ENCODE measurements around the gene PLD1.

The PLD1 gene

DNA sequence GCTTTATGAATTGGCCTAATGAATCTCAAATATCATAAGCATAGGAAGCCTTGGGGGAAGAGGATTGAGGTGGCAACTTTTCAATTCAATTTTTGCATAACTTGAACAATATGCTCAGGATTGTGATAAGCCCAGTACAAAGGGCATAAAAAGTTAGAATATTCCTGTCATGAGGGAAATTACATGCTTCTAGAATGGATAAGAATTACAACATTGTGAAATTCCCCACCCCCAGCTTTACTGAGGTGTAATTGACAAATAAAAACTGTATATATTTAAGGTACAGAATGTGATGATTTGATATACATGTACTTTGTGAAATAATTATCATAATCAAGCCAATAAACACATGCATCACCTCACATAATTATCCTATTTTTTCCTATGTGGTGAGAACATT lies 217.5 kb downstream of the PLD1 start:
- Histone ChIP-seq H4K20me1 (ENCODE audit: insufficient read depth, low read length, poor library complexity, severe bottlenecking) (no peaks in the 10 kb centered on the region), H3K9me3 (ENCODE audit: insufficient read depth, low read depth, low read length) (no peaks in the 10 kb centered on the region), H3K4me1 (ENCODE audit: insufficient read depth, low read length, poor library complexity, severe bottlenecking) (no peaks in the 10 kb centered on the region), H3K4me3 (ENCODE audit: low read length, poor library complexity, severe bottlenecking) (no peak overlapping the region), H3K79me2 (ENCODE audit: insufficient read depth, low read length) (no peaks in the 10 kb centered on the region), H3K4me2 (ENCODE audit: low read depth, low read length, poor library complexity, severe bottlenecking) (no peak overlapping the region), H3F3A (ENCODE audit: low read depth) (no peaks in the 10 kb centered on the region), H3K9me2 (replicated peaks; ENCODE audit: low read depth, low read length) (no peaks in the 10 kb centered on the region), H3K36me3 (ENCODE audit: insufficient read depth, low read length) (no peaks in the 10 kb centered on the region), H2AFZ (ENCODE audit: low read length) (no peak overlapping the region), H3K9ac (ENCODE audit: low read depth, low read length, poor library complexity, severe bottlenecking) (no peak overlapping the region), H3K27me3 (ENCODE audit: insufficient read depth, low read length, poor library complexity, severe bottlenecking) (no peaks in the 10 kb centered on the region)
- TF ChIP-seq, protein P1, sequence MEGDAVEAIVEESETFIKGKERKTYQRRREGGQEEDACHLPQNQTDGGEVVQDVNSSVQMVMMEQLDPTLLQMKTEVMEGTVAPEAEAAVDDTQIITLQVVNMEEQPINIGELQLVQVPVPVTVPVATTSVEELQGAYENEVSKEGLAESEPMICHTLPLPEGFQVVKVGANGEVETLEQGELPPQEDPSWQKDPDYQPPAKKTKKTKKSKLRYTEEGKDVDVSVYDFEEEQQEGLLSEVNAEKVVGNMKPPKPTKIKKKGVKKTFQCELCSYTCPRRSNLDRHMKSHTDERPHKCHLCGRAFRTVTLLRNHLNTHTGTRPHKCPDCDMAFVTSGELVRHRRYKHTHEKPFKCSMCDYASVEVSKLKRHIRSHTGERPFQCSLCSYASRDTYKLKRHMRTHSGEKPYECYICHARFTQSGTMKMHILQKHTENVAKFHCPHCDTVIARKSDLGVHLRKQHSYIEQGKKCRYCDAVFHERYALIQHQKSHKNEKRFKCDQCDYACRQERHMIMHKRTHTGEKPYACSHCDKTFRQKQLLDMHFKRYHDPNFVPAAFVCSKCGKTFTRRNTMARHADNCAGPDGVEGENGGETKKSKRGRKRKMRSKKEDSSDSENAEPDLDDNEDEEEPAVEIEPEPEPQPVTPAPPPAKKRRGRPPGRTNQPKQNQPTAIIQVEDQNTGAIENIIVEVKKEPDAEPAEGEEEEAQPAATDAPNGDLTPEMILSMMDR (conservative IDR thresholded peaks at IDR 0.05; ENCODE audit: low read length), result no peak
- TF ChIP-seq EZH2phosphoT487 (IDR thresholded peaks at IDR 0.05; ENCODE audit: borderline replicate concordance), result no peak

DNA sequence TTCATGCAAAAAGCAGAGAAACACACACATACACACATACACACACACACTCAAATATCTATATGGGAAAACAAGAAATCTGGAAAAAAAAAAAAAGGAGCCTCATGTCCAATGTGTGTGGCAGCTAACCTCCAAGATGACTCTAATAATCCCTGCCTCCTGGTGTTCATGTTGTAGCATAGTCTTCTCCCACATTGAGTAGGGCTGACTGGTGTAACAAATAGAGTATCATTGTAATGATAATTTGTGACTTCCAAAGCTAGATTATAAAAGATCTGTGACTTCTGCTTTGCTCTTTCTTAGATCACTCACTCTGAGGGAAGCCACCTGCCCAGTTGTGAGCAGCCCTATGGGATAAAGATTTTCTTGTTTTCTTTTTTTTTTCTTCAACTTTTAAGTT lies 219.2 kb downstream of the PLD1 start:
- Histone ChIP-seq H3K36me3 (ENCODE audit: insufficient read depth, low read length) (no peaks in the 10 kb centered on the region), H3K4me2 (ENCODE audit: low read depth, low read length, poor library complexity, severe bottlenecking) (no peak overlapping the region), H3K4me1 (ENCODE audit: insufficient read depth, low read length, poor library complexity, severe bottlenecking) (no peaks in the 10 kb centered on the region), H3K27me3 (ENCODE audit: insufficient read depth, low read length, poor library complexity, severe bottlenecking) (peaks cover 7% of the 10 kb centered on the region), H3K79me2 (ENCODE audit: insufficient read depth, low read length) (no peaks in the 10 kb centered on the region), H3K9me3 (ENCODE audit: insufficient read depth, low read depth, low read length) (no peaks in the 10 kb centered on the region), H4K20me1 (ENCODE audit: insufficient read depth, low read length, poor library complexity, severe bottlenecking) (no peaks in the 10 kb centered on the region), H3K9me2 (replicated peaks; ENCODE audit: low read depth, low read length) (no peaks in the 10 kb centered on the region), H3F3A (ENCODE audit: low read depth) (no peaks in the 10 kb centered on the region), H3K4me3 (ENCODE audit: low read length, poor library complexity, severe bottlenecking) (no peak overlapping the region), H3K9ac (ENCODE audit: low read depth, low read length, poor library complexity, severe bottlenecking) (no peak overlapping the region), H2AFZ (ENCODE audit: low read length) (no peak overlapping the region)
- TF ChIP-seq EZH2phosphoT487 (IDR thresholded peaks at IDR 0.05; ENCODE audit: borderline replicate concordance), result no peak
- TF ChIP-seq, protein P1 (conservative IDR thresholded peaks at IDR 0.05; ENCODE audit: low read length), result no peak

DNA sequence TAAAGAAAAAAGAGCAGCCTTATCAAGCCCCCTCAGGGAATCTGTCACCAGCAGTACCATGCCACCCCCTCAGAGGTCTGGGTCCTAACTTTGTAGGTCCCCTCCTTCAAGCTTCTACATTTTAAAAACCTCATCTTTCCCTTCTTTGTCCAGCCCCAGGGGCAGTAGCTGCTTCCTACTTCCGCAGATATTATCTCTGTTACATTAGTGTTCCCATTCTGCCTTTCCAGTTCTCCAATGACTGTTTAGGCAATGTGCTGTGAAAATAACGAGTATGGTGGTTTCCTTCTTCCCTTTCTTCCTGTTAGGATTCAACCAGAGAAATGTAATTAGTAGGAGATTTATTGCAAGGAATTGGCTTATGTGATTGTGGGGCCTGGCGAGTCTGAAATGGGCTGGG lies 224.0 kb downstream of the PLD1 start:
- no peak for TF ChIP-seq EZH2phosphoT487 (IDR thresholded peaks at IDR 0.05; ENCODE audit: borderline replicate concordance)
- TF ChIP-seq, protein P1 (conservative IDR thresholded peaks at IDR 0.05; ENCODE audit: low read length), result no peak
- no peak overlapping the region for H3K9ac ChIP-seq (ENCODE audit: low read depth, low read length, poor library complexity, severe bottlenecking)
- no peaks in the 10 kb centered on the region for H3K9me3 ChIP-seq (ENCODE audit: insufficient read depth, low read depth, low read length)
- H3K4me3 ChIP-seq (ENCODE audit: low read length, poor library complexity, severe bottlenecking), result no peak overlapping the region
- no peaks in the 10 kb centered on the region for H4K20me1 ChIP-seq (ENCODE audit: insufficient read depth, low read length, poor library complexity, severe bottlenecking)
- no peaks in the 10 kb centered on the region for H3F3A ChIP-seq (ENCODE audit: low read depth)
- H3K79me2 ChIP-seq (ENCODE audit: insufficient read depth, low read length), result no peaks in the 10 kb centered on the region
- H3K4me1 ChIP-seq (ENCODE audit: insufficient read depth, low read length, poor library complexity, severe bottlenecking), result no peaks in the 10 kb centered on the region
- no peaks in the 10 kb centered on the region for H3K36me3 ChIP-seq (ENCODE audit: insufficient read depth, low read length)
- no peak overlapping the region for H3K4me2 ChIP-seq (ENCODE audit: low read depth, low read length, poor library complexity, severe bottlenecking)
- H3K9me2 ChIP-seq (replicated peaks; ENCODE audit: low read depth, low read length), result no peaks in the 10 kb centered on the region
- H2AFZ ChIP-seq (ENCODE audit: low read length), result no peak overlapping the region
- H3K27me3 ChIP-seq (ENCODE audit: insufficient read depth, low read length, poor library complexity, severe bottlenecking), result peaks cover 18% of the 10 kb centered on the region
